ENCODE results near the gene R3HDM4.

- TF ChIP-seq GATA2 (IDR thresholded peaks at IDR 0.05; ENCODE audit: low read depth, low read length) (no peak), GATA3 (IDR thresholded peaks at IDR 0.05; ENCODE audit: low read depth, low read length) (no peak)
These were observed 34.9 kb upstream of the R3HDM4 start for GRCh38 chr19:947707-948539.

All from SH-SY5Y (cell line).